ENCODE results near the gene DHDDS.
"Not testable (repeated sequence)": the region's sequence is repeated elsewhere in the genome, so short reads cannot be mapped to it uniquely, and the experiment has no call there.

DNA sequence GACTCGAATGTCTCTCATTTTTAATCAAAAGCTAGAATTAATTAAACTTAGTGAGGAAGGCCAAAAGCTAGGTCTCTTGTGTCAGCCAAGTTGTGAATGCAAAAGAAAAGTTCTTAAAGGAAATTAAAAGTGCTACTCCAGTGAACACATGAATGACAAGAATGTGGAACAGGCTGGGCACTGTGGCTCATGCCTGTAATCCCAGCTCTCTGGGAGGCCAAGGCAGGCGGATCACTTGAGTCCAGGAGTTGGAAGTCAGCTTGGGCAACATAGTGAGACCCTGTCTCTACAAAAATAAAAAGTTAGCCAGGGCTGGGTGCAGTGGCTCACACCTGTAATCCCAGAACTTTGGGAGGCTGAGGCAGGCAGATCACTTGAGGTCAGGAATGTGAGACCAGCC is 78.6 kb downstream of the DHDDS start:
- TF ChIP-seq, protein P1, sequence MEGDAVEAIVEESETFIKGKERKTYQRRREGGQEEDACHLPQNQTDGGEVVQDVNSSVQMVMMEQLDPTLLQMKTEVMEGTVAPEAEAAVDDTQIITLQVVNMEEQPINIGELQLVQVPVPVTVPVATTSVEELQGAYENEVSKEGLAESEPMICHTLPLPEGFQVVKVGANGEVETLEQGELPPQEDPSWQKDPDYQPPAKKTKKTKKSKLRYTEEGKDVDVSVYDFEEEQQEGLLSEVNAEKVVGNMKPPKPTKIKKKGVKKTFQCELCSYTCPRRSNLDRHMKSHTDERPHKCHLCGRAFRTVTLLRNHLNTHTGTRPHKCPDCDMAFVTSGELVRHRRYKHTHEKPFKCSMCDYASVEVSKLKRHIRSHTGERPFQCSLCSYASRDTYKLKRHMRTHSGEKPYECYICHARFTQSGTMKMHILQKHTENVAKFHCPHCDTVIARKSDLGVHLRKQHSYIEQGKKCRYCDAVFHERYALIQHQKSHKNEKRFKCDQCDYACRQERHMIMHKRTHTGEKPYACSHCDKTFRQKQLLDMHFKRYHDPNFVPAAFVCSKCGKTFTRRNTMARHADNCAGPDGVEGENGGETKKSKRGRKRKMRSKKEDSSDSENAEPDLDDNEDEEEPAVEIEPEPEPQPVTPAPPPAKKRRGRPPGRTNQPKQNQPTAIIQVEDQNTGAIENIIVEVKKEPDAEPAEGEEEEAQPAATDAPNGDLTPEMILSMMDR (IDR thresholded peaks at IDR 0.05) = not testable (repeated sequence)
- TF ChIP-seq POLR2A (IDR thresholded peaks at IDR 0.05) = not testable (repeated sequence)

All from prostate gland (tissue), 2 donors.